SU-DHL-6 (cell line): Measurements from ENCODE around the gene TXNRD3.

Experiments used
- CTCF ChIP-seq: fragments of 200-600 bp; sonication (generic); IDR thresholded peaks from one replicate; pipeline ENCODE4 v1.5.1; 2017; ENCODE audit warnings: antibody characterized with exemption, mild to moderate bottlenecking, low read length, moderate library complexity; ENCODE audit not compliant: insufficient read depth, poor library complexity, severe bottlenecking
- EZH2phosphoT487 ChIP-seq: fragments of 200-600 bp; sonication (generic), shearing (Covaris generic); conservative IDR thresholded peaks from 2 replicates; pipeline ENCODE4 v1.6.1; 2018; ENCODE audit warnings: mild to moderate bottlenecking, antibody characterized with exemption, low read length, moderate library complexity, mixed read lengths

GRCh38 chr3:126582311-126582710, 72.6 kb downstream of the TXNRD3 start:
- TF ChIP-seq CTCF: no peak
- TF ChIP-seq EZH2phosphoT487: no peak
